Activated naive CD4-positive, alpha-beta T cell treated with anti-CD3 and anti-CD28 coated beads, Interleukin-2, amount 50 U/mL, for 24 hours (primary cell): ENCODE data around the gene PROM1.

Experiments used
- H3K27ac Mint-ChIP-seq: one replicate; pipeline ENCODE4 v1.8.0; 2021; ENCODE audit warnings: mild to moderate bottlenecking, mixed read lengths
- H3K27me3 Mint-ChIP-seq: one replicate; pipeline ENCODE4 v1.8.0; 2021; ENCODE audit warnings: mixed read lengths
- H3K36me3 Mint-ChIP-seq: one replicate; pipeline ENCODE4 v1.8.0; 2021; ENCODE audit warnings: mixed read lengths
- H3K4me1 Mint-ChIP-seq: one replicate; pipeline ENCODE4 v1.8.0; 2021; ENCODE audit warnings: mixed read lengths
- H3K4me3 Mint-ChIP-seq: one replicate; pipeline ENCODE4 v1.8.0; 2021; ENCODE audit warnings: mild to moderate bottlenecking, mixed read lengths
- H3K9me3 Mint-ChIP-seq: one replicate; pipeline ENCODE4 v1.8.0; 2021; ENCODE audit warnings: mixed read lengths

The PROM1 gene

GRCh38 chr4:16005676-16006075 is 78.1 kb downstream of the PROM1 start:
- no peak overlapping the region for H3K4me3 Mint-ChIP-seq
- H3K36me3 Mint-ChIP-seq = no peaks in the 10 kb centered on the region

GRCh38 chr4:16001484-16001858 is 82.4 kb downstream of the PROM1 start:
- H3K4me1 Mint-ChIP-seq = no peaks in the 10 kb centered on the region
- no peak overlapping the region for H3K27ac Mint-ChIP-seq
- no peaks in the 10 kb centered on the region for H3K36me3 Mint-ChIP-seq
- H3K27me3 Mint-ChIP-seq = no peaks in the 10 kb centered on the region
- H3K4me3 Mint-ChIP-seq = no peak overlapping the region
- H3K9me3 Mint-ChIP-seq = no peaks in the 10 kb centered on the region

More at GRCh38 chr4:16005676-16006075, 78.1 kb downstream of the PROM1 start:
- no peaks in the 10 kb centered on the region for H3K4me1 Mint-ChIP-seq
- no peaks in the 10 kb centered on the region for H3K9me3 Mint-ChIP-seq
- no peak overlapping the region for H3K27ac Mint-ChIP-seq
- peaks cover 2% of the 10 kb centered on the region for H3K27me3 Mint-ChIP-seq

GRCh38 chr4:16000708-16001483 is 82.9 kb downstream of the PROM1 start:
- Mint-ChIP-seq H3K4me3 (no peak overlapping the region), H3K27ac (no peak overlapping the region), H3K4me1 (no peaks in the 10 kb centered on the region), H3K36me3 (no peaks in the 10 kb centered on the region), H3K9me3 (no peaks in the 10 kb centered on the region), H3K27me3 (no peaks in the 10 kb centered on the region)

GRCh38 chr4:15996773-15997172 is 87.0 kb downstream of the PROM1 start:
- no peaks in the 10 kb centered on the region for H3K27me3 Mint-ChIP-seq
- H3K9me3 Mint-ChIP-seq = no peaks in the 10 kb centered on the region
- no peaks in the 10 kb centered on the region for H3K4me1 Mint-ChIP-seq
- no peak overlapping the region for H3K27ac Mint-ChIP-seq
- no peak overlapping the region for H3K4me3 Mint-ChIP-seq
- H3K36me3 Mint-ChIP-seq = no peaks in the 10 kb centered on the region

- Mint-ChIP-seq H3K9me3 (no peaks in the 10 kb centered on the region), H3K27me3 (no peaks in the 10 kb centered on the region)
These were observed 88.0 kb downstream of the PROM1 start for GRCh38 chr4:15995826-15996225.

GRCh38 chr4:15992167-15992485 is 91.7 kb downstream of the PROM1 start:
- no peaks in the 10 kb centered on the region for H3K4me1 Mint-ChIP-seq
- H3K4me3 Mint-ChIP-seq = no peak overlapping the region
- H3K36me3 Mint-ChIP-seq = no peaks in the 10 kb centered on the region
- H3K9me3 Mint-ChIP-seq = no peaks in the 10 kb centered on the region
- H3K27ac Mint-ChIP-seq = no peak overlapping the region
- H3K27me3 Mint-ChIP-seq = peaks cover 8% of the 10 kb centered on the region

More at GRCh38 chr4:15995826-15996225, 88.0 kb downstream of the PROM1 start:
- no peak overlapping the region for H3K27ac Mint-ChIP-seq
- H3K4me1 Mint-ChIP-seq = no peaks in the 10 kb centered on the region
- no peaks in the 10 kb centered on the region for H3K36me3 Mint-ChIP-seq
- H3K4me3 Mint-ChIP-seq = no peak overlapping the region

GRCh38 chr4:15990570-15991285 is 93.1 kb downstream of the PROM1 start:
- H3K27me3 Mint-ChIP-seq = peaks cover 8% of the 10 kb centered on the region
- H3K4me3 Mint-ChIP-seq = no peak overlapping the region
- H3K9me3 Mint-ChIP-seq = no peaks in the 10 kb centered on the region
- no peak overlapping the region for H3K27ac Mint-ChIP-seq
- no peaks in the 10 kb centered on the region for H3K36me3 Mint-ChIP-seq
- no peaks in the 10 kb centered on the region for H3K4me1 Mint-ChIP-seq

- H3K27me3 Mint-ChIP-seq = peaks cover 9% of the 10 kb centered on the region
- no peaks in the 10 kb centered on the region for H3K4me1 Mint-ChIP-seq
- H3K27ac Mint-ChIP-seq = no peak overlapping the region
- H3K36me3 Mint-ChIP-seq = no peaks in the 10 kb centered on the region
- no peaks in the 10 kb centered on the region for H3K9me3 Mint-ChIP-seq
- no peak overlapping the region for H3K4me3 Mint-ChIP-seq
These were observed 94.4 kb downstream of the PROM1 start for GRCh38 chr4:15989424-15989823.

- H3K27ac Mint-ChIP-seq = no peak overlapping the region
- no peaks in the 10 kb centered on the region for H3K36me3 Mint-ChIP-seq
- no peaks in the 10 kb centered on the region for H3K4me1 Mint-ChIP-seq
- H3K27me3 Mint-ChIP-seq = peaks cover 11% of the 10 kb centered on the region
- H3K4me3 Mint-ChIP-seq = no peak overlapping the region
- no peaks in the 10 kb centered on the region for H3K9me3 Mint-ChIP-seq
These were observed 95.6 kb downstream of the PROM1 start for GRCh38 chr4:15988222-15988621.

- Mint-ChIP-seq H3K4me3 (no peak overlapping the region), H3K9me3 (no peaks in the 10 kb centered on the region), H3K4me1 (no peaks in the 10 kb centered on the region), H3K27ac (no peak overlapping the region), H3K27me3 (peaks cover 11% of the 10 kb centered on the region), H3K36me3 (no peaks in the 10 kb centered on the region)
These were observed 96.9 kb downstream of the PROM1 start for GRCh38 chr4:15986907-15987306.

- Mint-ChIP-seq H3K27me3 (peaks cover 4% of the 10 kb centered on the region), H3K4me3 (no peak overlapping the region), H3K36me3 (no peaks in the 10 kb centered on the region), H3K27ac (no peak overlapping the region), H3K4me1 (no peaks in the 10 kb centered on the region), H3K9me3 (no peaks in the 10 kb centered on the region)
These were observed 100.2 kb downstream of the PROM1 start for GRCh38 chr4:15983610-15984009.

GRCh38 chr4:15982842-15983524 is 100.8 kb downstream of the PROM1 start:
- Mint-ChIP-seq H3K4me1 (no peaks in the 10 kb centered on the region), H3K4me3 (no peak overlapping the region), H3K27me3 (peaks cover 4% of the 10 kb centered on the region), H3K27ac (no peak overlapping the region), H3K9me3 (no peaks in the 10 kb centered on the region), H3K36me3 (no peaks in the 10 kb centered on the region)

GRCh38 chr4:15976456-15977447 is 107.1 kb downstream of the PROM1 start:
- H3K9me3 Mint-ChIP-seq = no peaks in the 10 kb centered on the region
- H3K4me3 Mint-ChIP-seq = no peak overlapping the region
- H3K4me1 Mint-ChIP-seq = no peaks in the 10 kb centered on the region
- H3K27ac Mint-ChIP-seq = no peak overlapping the region
- H3K27me3 Mint-ChIP-seq = peaks cover 2% of the 10 kb centered on the region
- no peaks in the 10 kb centered on the region for H3K36me3 Mint-ChIP-seq

- H3K27ac Mint-ChIP-seq = no peak overlapping the region
- peaks cover 1% of the 10 kb centered on the region for H3K36me3 Mint-ChIP-seq
- H3K4me1 Mint-ChIP-seq = no peaks in the 10 kb centered on the region
- no peaks in the 10 kb centered on the region for H3K9me3 Mint-ChIP-seq
- H3K4me3 Mint-ChIP-seq = no peak overlapping the region
- H3K27me3 Mint-ChIP-seq = peaks cover 2% of the 10 kb centered on the region
These were observed 112.6 kb downstream of the PROM1 start for GRCh38 chr4:15971068-15971801.
